GM15510 (cell line): ENCODE results near the gene SMCR8.
A peak's percentile ranks its signal among the peaks of the same experiment; 100 is the strongest.

Experiments
- POLR2A ChIP-seq: IDR thresholded peaks from 3 replicates; pipeline ENCODE4 v1.6.1; 2011; ENCODE audit warnings: borderline replicate concordance; ENCODE audit not compliant: insufficient read length; ENCODE audit errors: extremely low read depth

Gene SMCR8

GRCh38 chr17:18327093-18327492 lies 12.0 kb downstream of the SMCR8 start:
- TF ChIP-seq POLR2A = no peak

GRCh38 chr17:18327556-18327955 lies 12.5 kb downstream of the SMCR8 start:
- TF ChIP-seq POLR2A = no peak

DNA sequence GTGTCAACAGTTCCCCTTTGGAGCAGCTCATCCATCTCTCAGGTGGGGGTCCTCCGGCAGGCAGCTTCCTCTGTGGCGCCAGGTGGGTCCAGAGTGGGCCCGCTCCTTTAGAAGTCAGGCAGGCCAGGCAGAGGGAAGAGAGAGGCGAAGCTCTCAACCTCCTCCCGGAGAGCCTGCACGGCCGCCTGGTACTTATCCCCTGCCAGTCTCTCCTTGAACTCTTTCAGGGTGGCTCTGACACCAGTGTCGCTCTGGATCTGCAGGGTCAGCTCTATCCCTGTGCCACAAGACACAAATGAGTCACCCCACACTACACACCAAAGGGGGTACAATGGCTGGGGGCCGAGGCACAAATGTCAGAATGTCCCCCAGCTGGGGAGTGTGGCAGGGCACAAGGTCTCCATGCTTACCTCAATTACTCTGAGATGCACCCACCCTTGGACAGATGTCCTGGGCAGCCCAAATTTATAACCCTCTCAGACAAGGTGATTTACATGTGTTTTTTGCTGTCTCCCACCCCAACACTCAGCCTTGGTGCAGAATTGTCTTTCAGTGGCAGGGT lies 13.6 kb downstream of the SMCR8 start:
- no peak for TF ChIP-seq POLR2A

DNA sequence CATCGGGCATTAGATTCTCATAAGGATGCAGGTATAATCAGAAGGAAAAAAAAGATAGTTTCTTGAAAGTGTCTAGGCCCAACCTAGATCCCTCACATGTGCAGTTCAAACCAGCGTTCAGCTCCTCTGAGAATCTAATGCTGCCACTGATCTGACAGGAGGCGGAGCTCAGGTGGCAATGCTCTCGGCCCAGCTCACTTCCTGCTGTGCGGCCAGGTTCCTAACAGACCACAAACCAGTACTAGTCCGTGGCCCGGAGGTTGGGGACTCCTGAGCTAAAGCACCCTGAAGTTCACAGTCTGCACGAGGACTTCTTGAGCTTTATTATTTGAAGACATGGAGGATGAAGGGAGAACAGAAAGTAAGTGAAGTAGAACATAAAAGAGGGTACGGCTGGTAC lies 16.8 kb downstream of the SMCR8 start:
- TF ChIP-seq POLR2A = no peak

- TF ChIP-seq POLR2A = no peak
Measured at GRCh38 chr17:18332909-18333489, 17.9 kb downstream of the SMCR8 start.

- no peak for TF ChIP-seq POLR2A
Measured at GRCh38 chr17:18339933-18340332, 24.8 kb downstream of the SMCR8 start.

GRCh38 chr17:18344021-18344420 lies 28.9 kb downstream of the SMCR8 start:
- no peak for TF ChIP-seq POLR2A

DNA sequence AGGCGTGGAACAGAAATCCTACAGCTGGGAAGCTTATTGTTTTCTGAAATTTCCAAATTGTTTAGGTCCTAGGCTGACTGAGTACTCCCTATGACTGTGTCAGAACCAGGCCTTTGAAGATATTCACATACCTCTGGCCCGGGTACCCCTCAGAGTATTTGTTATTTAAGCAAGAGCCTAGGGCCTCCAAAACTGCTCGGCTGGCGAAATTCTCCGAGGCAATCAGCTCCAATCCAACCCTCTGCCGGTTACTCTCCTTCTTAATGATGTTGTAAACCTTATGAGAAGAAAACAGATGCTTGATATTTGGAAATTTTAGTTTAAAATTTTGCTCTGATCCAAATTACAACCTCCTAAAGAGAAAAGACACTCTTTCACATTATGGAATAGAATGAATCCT lies 38.4 kb downstream of the SMCR8 start:
- no peak for TF ChIP-seq POLR2A

GRCh38 chr17:18356624-18357023 lies 41.5 kb downstream of the SMCR8 start:
- TF ChIP-seq POLR2A = no peak

DNA sequence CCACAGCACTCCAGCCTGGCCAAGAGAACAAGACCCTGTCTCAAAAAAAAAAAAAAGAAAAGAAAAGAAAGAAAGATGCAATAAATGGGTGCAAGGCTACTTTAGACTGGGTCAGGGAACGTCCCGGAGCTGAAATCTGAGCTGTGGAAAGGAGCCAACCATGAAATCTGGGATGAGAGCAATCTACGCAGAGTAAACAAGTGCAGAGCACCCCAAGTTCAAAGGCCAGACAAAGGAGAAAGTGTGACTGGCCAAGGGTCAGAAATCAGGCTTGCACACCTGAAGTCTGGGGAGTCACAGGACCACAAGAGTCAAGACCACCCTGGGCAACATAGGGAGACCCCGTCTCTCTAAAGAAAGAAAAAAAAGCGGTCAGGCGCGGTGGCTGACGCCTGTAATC lies 45.4 kb downstream of the SMCR8 start:
- TF ChIP-seq POLR2A = no peak

GRCh38 chr17:18361837-18362697 lies 47.0 kb downstream of the SMCR8 start:
- TF ChIP-seq POLR2A = no peak

DNA sequence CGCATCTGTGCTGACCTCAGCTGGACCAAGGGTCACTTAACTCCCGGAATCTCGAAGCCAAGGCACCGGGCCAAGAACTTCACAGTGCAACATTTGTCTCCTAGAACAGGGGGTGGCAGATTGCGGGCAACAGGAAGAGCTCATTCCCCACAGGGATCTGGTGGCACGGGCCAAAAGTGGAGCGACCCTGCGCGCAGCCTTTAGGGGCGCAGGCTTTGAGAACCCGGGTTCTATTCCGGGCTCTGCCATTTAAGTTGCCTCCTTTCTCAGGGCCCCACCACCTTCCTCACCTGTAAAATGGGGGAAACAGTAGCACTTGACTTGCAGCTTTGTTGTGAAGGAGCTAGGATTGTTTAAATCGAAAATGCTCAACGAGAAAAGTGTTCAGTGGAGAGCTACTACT lies 47.6 kb downstream of the SMCR8 start:
- TF ChIP-seq POLR2A = no peak

- peak; percentile 88 for TF ChIP-seq POLR2A
Measured at GRCh38 chr17:18363101-18364049, 48.3 kb downstream of the SMCR8 start, which contains the start of gene SHMT1. Gene SHMT1 (minus strand): TSS chr17:18363550. CDS start chr17:18355981, 7,569 bp downstream.

DNA sequence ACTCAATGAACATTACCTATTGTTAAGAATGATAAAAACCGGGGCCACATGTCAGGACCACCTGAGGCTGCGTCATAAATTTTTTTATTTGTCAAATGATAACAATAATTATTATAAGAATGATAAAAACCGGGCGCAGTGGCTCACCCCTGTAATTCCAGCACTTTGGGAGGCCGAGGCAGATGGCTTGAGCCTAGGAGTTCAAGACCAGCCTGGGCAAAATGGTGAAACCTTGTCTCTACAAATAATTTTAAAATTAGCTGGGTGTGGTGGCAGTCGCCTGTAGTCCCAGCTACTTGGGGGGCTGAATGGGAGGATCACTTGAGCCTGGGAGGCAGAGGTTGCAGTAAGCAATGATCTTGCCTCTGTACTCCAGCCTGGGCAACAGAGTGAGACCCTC lies 49.1 kb downstream of the SMCR8 start:
- no peak for TF ChIP-seq POLR2A

DNA sequence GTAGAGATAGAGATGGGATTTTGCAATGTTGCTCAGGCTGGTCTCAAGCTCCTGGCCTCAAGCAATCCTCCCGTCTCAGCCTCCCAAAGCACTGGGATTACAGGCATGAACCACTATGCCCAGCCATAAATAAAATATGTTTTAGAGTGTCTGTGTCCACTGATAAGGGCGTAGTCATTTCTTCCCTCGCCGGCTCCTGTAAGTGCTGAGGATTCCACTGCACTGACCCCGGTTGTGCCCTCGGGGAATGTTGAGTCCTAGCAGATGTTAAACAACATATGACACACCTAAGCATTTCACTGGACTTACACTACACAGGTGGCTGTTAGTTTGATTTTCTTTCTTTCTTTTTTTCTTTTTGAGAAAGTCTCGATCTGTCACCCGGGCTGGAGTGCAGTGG lies 53.9 kb downstream of the SMCR8 start:
- TF ChIP-seq POLR2A = no peak

- TF ChIP-seq POLR2A = no peak
Measured at GRCh38 chr17:18370761-18371160, 55.7 kb downstream of the SMCR8 start.

DNA sequence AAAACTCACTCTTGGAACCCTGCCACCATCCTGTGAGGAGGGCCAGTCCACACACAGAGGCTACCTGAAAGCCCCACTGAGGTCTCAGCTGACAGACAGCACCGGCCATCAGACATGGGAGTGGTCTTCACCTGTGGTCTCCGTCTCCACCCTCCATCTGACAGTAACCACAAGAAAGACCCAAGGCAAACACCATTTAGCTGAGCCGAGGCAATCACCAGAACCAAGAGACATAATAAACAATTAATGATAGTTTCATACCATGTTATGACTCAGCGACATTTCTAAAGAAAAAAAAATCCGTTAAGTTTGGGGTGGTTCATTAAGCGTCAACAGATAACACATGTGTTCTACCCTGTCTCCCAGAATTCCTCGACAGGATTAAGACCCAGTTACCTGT lies 56.4 kb downstream of the SMCR8 start:
- no peak for TF ChIP-seq POLR2A
